K562 (cell line): ENCODE data around the gene CARD11.

Source experiments
- CBFB ChIP-seq: sonication (generic); formaldehyde crosslinking; IDR thresholded peaks from 2 replicates; pipeline ENCODE4 v1.4.0; 2020; ENCODE audit warnings: mild to moderate bottlenecking, missing genetic modification reagents
- CLOCK ChIP-seq: fragments of 250-450 bp; sonication (Bioruptor Pico); IDR thresholded peaks from 2 replicates; pipeline ENCODE4 v1.4.0; 2020; ENCODE audit warnings: mild to moderate bottlenecking, moderate library complexity, borderline replicate concordance
- CTCF ChIP-seq, 3 experiments: IDR thresholded peaks in 2 of 3; conservative IDR thresholded peaks in 1 of 3; 2 replicates each; pipeline ENCODE4 v1.5.1; 2011 to 2012; ENCODE audit warnings: low read length in 3 of 3, mild to moderate bottlenecking in 3 of 3, control low read depth in 2 of 3, improper control_type of control experiment in 1 of 3, inconsistent platforms in 1 of 3, low read depth in 1 of 3, mixed read lengths in 1 of 3, moderate library complexity in 1 of 3; ENCODE audit not compliant: insufficient read depth in 2 of 3
- DDX20 ChIP-seq: fragments of 450-650 bp; IDR thresholded peaks from 2 replicates; pipeline ENCODE4 v1.6.1; 2016; ENCODE audit warnings: missing genetic modification characterization, low read depth, mild to moderate bottlenecking, missing compliant biosample characterization, moderate library complexity
- EZH2 ChIP-seq: IDR thresholded peaks from 2 replicates; pipeline ENCODE4 v1.6.1; 2012; ENCODE audit warnings: low read depth, mild to moderate bottlenecking, inconsistent platforms, low read length, borderline replicate concordance
- GATAD2B ChIP-seq: fragments of 450-650 bp; IDR thresholded peaks from 2 replicates; pipeline ENCODE4 v1.6.1; 2017; ENCODE audit warnings: mild to moderate bottlenecking, borderline replicate concordance
- MXD1 ChIP-seq: fragments of 250-450 bp; sonication (Bioruptor Pico); IDR thresholded peaks from 2 replicates; pipeline ENCODE4 v1.8.0; 2021; ENCODE audit warnings: borderline replicate concordance, mild to moderate bottlenecking, moderate library complexity; ENCODE audit not compliant: poor library complexity, severe bottlenecking
- RB1 ChIP-seq: fragments of 450-650 bp; IDR thresholded peaks from 2 replicates; pipeline ENCODE4 v1.6.1; 2017; ENCODE audit warnings: low read depth, mild to moderate bottlenecking
- RBM39 ChIP-seq: fragments of 200-400 bp; formaldehyde crosslinking; optimal IDR thresholded peaks from 2 replicates; pipeline ENCODE3; 2018; ENCODE audit warnings: low read depth, low read length
- SIX5 ChIP-seq, 2 experiments: IDR thresholded peaks; 2 replicates each; pipeline ENCODE4 v1.6.1; 2011; ENCODE audit warnings: low read length in 2 of 2, borderline replicate concordance in 1 of 2, low read depth in 1 of 2, mild to moderate bottlenecking in 1 of 2, moderate library complexity in 1 of 2; ENCODE audit not compliant: insufficient read depth in 1 of 2
- ZNF57 ChIP-seq: fragments of 450-650 bp; formaldehyde crosslinking; IDR thresholded peaks from 2 replicates; pipeline ENCODE4 v1.4.0; 2020; ENCODE audit warnings: mild to moderate bottlenecking, moderate library complexity
- ZNF668 ChIP-seq: fragments of 250-450 bp; sonication (Bioruptor Pico); IDR thresholded peaks from 2 replicates; pipeline ENCODE4 v1.8.0; 2022; ENCODE audit warnings: mild to moderate bottlenecking, inconsistent platforms

- TF ChIP-seq SIX5 (IDR thresholded peaks at IDR 0.05; ENCODE audit: borderline replicate concordance in 1 of 2, insufficient read depth in 1 of 2, low read depth in 1 of 2, low read length in 2 of 2) = no peak
- TF ChIP-seq DDX20 = no peak
- no peak for TF ChIP-seq EZH2
- no peak for TF ChIP-seq RBM39
- TF ChIP-seq CBFB (CRISPR knock-in tag) = no peak
- TF ChIP-seq ZNF668 (CRISPR knock-in tag) = no peak
- TF ChIP-seq ZNF57 (CRISPR knock-in tag) = no peak
- no peak for TF ChIP-seq MXD1
- no peak for TF ChIP-seq GATAD2B
- no peak for TF ChIP-seq RB1
- no peak for TF ChIP-seq CTCF (IDR thresholded peaks at IDR 0.05 in 2 of 3, conservative IDR thresholded peaks at IDR 0.05 in 1 of 3; ENCODE audit: insufficient read depth in 2 of 3, low read depth in 1 of 3, low read length in 3 of 3)
- TF ChIP-seq CLOCK (CRISPR knock-in tag) = no peak
Observed at GRCh38 chr7:3068530-3068929, 24.9 kb upstream of the CARD11 start.
